Stimulated activated CD4-positive, alpha-beta T cell treated with anti-CD3 and anti-CD28 coated beads, Interleukin-1b, Interleukin-23, amount 100 ng/mL, for 4 hours (primary cell): ENCODE results near the gene PCDHGA1.
"Not testable (repeated sequence)": the region's sequence is repeated elsewhere in the genome, so short reads cannot be mapped to it uniquely, and the experiment has no call there.

Experiments
- DNase-seq, 2 donors: peaks; one replicate each; pipeline ENCODE4 v3.0.0-alpha.2; 2020; ENCODE audit warnings: low read depth in 2 of 2

PCDHGA1 gene

GRCh38 chr5:141409598-141410306, 79.4 kb downstream of the PCDHGA1 start:
- DNase-seq, result no peak

- DNase-seq, result no peak
Observed at GRCh38 chr5:141411575-141411974, 81.3 kb downstream of the PCDHGA1 start.

DNA sequence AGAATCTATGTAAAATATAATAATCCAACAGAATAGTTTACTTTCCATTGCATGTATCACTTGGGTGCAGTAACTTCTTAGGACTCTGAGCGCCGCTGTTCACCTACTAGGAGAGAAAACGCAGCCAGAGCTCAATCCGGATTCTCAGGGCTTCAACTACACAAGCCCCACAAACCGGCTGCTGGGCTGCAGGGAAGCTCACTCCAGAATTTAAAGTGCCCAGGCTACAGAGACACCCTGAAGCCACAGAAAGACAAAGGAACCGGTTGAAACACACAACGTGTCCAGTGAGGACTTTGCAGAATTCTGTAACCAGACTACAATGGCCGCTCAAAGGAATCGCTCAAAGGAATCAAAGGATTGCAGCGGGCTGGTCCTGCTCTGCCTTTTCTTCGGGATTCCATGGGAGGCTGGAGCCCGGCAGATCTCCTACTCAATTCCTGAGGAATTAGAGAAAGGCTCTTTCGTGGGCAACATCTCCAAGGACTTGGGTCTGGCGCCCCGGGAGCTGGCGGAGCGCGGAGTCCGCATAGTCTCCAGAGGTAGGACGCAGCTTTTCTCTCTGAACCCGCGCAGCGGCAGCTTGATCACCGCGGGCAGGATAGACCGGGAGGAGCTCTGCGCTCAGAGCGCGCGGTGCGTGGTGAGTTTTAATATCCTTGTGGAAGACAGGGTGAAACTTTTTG, 82.7 kb downstream of the PCDHGA1 start, which contains the start of gene PCDHGA10:
TSS of gene PCDHGA10 (plus strand) at position 134 of the 686 bp plus-strand sequence. CDS start at position 323, 189 bp downstream.
- peak; percentile 32 to 33 for DNase-seq

DNA sequence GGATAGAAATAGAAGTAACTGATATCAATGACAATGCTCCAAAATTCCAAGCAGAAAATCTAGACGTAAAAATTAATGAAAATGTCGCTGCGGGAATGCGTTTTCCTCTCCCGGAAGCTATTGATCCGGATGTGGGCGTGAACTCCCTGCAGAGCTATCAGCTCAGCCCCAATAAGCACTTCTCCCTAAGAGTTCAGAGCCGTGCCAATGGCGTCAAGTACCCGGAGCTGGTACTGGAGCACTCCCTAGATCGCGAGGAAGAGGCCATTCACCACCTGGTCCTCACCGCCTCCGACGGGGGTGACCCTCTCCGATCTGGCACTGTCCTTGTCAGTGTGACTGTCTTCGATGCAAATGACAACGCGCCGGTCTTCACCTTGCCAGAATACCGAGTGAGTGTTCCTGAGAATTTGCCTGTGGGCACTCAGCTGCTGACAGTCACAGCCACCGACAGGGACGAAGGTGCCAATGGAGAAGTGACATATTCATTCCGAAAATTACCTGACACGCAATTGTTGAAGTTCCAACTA, 83.3 kb downstream of the PCDHGA1 start:
- DNase-seq, result no peak

DNA sequence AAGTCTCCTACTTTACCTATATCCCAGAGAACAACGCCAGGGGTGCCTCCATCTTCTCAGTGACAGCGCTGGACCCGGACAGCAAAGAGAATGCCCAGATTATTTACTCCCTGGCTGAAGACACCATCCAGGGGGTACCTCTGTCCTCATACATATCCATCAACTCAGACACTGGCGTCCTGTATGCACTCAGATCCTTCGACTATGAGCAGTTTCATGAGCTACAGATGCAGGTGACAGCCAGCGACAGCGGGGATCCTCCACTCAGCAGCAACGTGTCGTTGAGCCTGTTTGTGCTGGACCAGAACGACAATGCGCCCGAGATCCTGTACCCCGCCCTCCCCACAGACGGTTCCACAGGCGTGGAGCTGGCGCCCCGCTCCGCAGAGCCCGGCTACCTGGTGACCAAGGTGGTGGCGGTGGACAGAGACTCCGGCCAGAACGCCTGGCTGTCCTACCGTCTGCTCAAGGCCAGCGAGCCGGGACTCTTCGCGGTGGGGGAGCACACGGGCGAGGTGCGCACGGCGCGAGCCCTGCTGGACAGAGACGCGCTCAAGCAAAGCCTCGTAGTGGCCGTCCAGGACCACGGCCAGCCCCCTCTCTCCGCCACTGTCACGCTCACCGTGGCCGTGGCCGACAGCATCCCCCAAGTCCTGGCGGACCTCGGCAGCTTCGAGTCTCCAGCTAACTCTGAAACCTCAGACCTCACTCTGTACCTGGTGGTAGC, 84.4 kb downstream of the PCDHGA1 start:
- DNase-seq, result not testable (repeated sequence)

- DNase-seq, result not testable (repeated sequence)
Observed at GRCh38 chr5:141415275-141415618, 84.9 kb downstream of the PCDHGA1 start.

GRCh38 chr5:141417494-141418172, 87.3 kb downstream of the PCDHGA1 start, which contains the start of gene PCDHGB7:
Gene PCDHGB7, plus strand, starts transcription at chr5:141417677. Its CDS starts 183 bp downstream, at chr5:141417860.
- peak in 1 of 2 donors; percentile 48 for DNase-seq

DNA sequence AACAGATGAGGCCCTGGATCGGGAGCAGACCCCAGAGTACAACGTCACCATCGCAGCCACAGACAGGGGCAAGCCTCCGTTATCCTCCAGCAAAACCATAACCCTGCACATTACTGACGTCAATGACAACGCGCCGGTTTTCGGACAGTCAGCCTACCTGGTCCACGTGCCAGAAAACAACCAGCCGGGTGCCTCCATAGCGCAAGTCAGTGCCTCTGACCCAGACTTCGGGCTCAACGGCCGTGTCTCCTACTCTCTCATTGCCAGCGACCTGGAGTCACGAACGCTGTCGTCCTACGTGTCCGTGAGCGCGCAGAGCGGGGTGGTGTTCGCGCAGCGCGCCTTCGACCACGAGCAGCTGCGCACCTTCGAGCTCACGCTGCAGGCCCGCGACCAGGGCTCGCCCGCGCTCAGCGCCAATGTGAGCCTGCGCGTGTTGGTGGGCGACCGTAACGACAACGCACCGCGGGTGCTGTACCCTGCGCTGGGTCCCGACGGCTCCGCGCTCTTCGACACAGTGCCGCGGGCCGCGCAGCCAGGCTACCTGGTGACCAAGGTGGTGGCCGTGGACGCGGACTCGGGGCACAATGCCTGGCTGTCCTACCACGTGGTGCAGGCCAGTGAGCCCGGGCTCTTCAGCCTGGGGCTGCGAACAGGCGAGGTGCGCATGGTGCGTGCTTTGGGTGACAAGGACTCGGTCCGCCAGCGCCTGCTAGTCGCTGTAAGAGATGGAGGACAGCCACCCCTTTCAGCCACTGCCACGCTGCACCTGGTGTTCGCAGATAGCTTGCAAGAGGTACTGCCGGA, 89.0 kb downstream of the PCDHGA1 start:
- DNase-seq, result no peak

DNA sequence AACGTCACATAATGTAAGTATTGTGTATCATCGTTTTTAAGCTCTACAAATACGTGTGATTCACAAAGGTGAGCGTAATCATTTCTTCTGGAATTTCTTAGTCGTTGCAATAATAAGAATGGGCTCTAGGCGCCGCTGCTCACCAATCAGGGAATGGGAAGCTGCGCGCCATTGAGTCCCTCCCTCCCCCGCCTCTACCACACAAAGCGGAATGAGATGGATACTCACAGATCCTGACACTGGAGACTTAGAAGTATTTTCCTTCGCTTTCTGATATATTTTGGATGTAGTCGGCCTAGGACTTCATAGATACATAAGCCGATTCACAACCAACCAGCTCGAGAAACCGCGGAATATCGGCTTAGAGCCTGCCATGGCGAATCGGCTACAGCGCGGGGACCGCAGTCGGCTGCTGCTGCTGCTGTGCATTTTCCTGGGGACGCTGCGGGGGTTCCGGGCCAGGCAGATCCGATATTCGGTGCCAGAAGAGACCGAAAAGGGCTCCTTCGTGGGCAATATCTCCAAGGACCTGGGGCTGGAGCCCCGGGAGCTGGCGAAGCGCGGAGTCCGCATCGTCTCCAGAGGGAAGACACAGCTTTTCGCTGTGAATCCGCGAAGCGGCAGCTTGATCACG, 90.7 kb downstream of the PCDHGA1 start, which contains the start of gene PCDHGA11:
TSS of gene PCDHGA11 (plus strand) at position 197 of the 634 bp plus-strand sequence. CDS start at position 374, 177 bp downstream.
- no peak for DNase-seq

DNA sequence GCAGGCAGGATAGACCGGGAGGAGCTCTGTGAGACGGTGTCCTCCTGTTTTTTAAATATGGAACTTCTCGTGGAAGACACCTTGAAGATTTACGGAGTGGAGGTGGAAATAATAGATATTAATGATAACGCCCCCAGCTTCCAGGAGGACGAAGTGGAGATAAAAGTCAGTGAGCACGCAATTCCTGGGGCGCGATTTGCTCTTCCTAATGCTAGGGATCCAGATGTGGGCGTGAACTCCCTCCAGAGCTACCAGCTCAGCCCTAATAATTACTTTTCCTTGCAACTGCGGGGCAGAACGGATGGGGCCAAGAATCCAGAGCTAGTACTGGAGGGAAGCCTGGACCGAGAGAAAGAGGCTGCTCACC, 91.2 kb downstream of the PCDHGA1 start:
- no peak for DNase-seq

GRCh38 chr5:141422742-141423291, 92.5 kb downstream of the PCDHGA1 start:
- no peak for DNase-seq

- no peak for DNase-seq
Observed at GRCh38 chr5:141427783-141428426, 97.6 kb downstream of the PCDHGA1 start.

- no peak for DNase-seq
Observed at GRCh38 chr5:141430332-141431113, 100.2 kb downstream of the PCDHGA1 start, which contains the start of gene PCDHGA12. Gene PCDHGA12, plus strand, starts transcription at chr5:141430507. Its CDS starts 253 bp downstream, at chr5:141430760.

DNA sequence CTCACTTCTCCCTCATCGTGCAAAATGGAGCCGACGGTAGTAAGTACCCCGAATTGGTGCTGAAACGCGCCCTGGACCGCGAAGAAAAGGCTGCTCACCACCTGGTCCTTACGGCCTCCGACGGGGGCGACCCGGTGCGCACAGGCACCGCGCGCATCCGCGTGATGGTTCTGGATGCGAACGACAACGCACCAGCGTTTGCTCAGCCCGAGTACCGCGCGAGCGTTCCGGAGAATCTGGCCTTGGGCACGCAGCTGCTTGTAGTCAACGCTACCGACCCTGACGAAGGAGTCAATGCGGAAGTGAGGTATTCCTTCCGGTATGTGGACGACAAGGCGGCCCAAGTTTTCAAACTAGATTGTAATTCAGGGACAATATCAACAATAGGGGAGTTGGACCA, 101.0 kb downstream of the PCDHGA1 start:
- DNase-seq, result no peak

- DNase-seq, result not testable (repeated sequence)
Observed at GRCh38 chr5:141432308-141432707, 102.0 kb downstream of the PCDHGA1 start.

DNA sequence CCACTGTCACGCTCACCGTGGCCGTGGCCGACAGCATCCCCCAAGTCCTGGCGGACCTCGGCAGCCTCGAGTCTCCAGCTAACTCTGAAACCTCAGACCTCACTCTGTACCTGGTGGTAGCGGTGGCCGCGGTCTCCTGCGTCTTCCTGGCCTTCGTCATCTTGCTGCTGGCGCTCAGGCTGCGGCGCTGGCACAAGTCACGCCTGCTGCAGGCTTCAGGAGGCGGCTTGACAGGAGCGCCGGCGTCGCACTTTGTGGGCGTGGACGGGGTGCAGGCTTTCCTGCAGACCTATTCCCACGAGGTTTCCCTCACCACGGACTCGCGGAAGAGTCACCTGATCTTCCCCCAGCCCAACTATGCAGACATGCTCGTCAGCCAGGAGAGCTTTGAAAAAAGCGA, 102.4 kb downstream of the PCDHGA1 start:
- not testable (repeated sequence) for DNase-seq

- DNase-seq, result no peak
Observed at GRCh38 chr5:141434006-141434405, 103.7 kb downstream of the PCDHGA1 start.

GRCh38 chr5:141437221-141437620, 106.9 kb downstream of the PCDHGA1 start:
- no peak for DNase-seq
